BLaER1 (cell line): ENCODE measurements around the gene TGDS.

Experiments
- H3K27ac ChIP-seq: shearing (Covaris generic); formaldehyde crosslinking; 2 replicates; pipeline ENCODE4 v1.8.1; 2022
- H3K27me3 ChIP-seq: shearing (Covaris generic); formaldehyde crosslinking; 2 replicates; pipeline ENCODE4 v1.8.1; 2022
- H3K36me3 ChIP-seq: shearing (Covaris generic); formaldehyde crosslinking; 2 replicates; pipeline ENCODE4 v1.8.1; 2022
- H3K4me1 ChIP-seq: shearing (Covaris generic); formaldehyde crosslinking; 2 replicates; pipeline ENCODE4 v1.8.1; 2022
- H3K4me2 ChIP-seq: shearing (Covaris generic); formaldehyde crosslinking; 2 replicates; pipeline ENCODE4 v1.8.1; 2022
- H3K4me3 ChIP-seq: shearing (Covaris generic); formaldehyde crosslinking; 2 replicates; pipeline ENCODE4 v1.8.1; 2022
- H3K9ac ChIP-seq: shearing (Covaris generic); formaldehyde crosslinking; 2 replicates; pipeline ENCODE4 v1.8.1; 2022
- H3K9me3 ChIP-seq: shearing (Covaris generic); formaldehyde crosslinking; 2 replicates; pipeline ENCODE4 v1.8.1; 2022
- H4K20me1 ChIP-seq: shearing (Covaris generic); formaldehyde crosslinking; 2 replicates; pipeline ENCODE4 v1.8.1; 2022
- Cebpa-rat ChIP-seq: shearing (Covaris generic); IDR thresholded peaks from 2 replicates; pipeline ENCODE4 v1.8.1; 2022

TGDS gene

DNA sequence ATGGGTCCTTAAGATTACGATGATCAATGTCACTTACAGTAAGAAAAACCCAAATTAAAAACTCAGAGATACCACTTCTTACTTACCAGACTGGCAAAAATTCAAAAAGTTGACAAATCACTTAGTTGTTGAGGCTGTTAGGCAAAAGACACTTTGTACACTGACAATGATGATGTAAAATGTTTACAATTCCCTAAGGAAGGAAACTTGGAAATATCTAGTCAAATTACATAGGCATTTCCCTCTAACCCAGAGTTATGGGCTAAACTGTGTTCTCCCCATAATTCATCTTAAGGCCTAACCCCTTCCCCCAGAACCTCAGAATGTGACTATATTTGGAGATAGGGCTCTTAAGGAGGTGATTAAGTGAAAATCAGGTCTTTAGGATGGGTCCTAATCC, 12.0 kb downstream of the TGDS start:
- Histone ChIP-seq H3K9ac (no peak overlapping the region), H3K4me2 (no peak overlapping the region), H3K9me3 (peaks cover 8% of the 10 kb centered on the region; the same call in 1 of the 2 replicates), H4K20me1 (no peaks in the 10 kb centered on the region), H3K4me3 (no peak overlapping the region), H3K27ac (no peak overlapping the region), H3K36me3 (peaks cover 78% of the 10 kb centered on the region), H3K27me3 (no peaks in the 10 kb centered on the region), H3K4me1 (no peaks in the 10 kb centered on the region)
- TF ChIP-seq Cebpa-rat: no peak

DNA sequence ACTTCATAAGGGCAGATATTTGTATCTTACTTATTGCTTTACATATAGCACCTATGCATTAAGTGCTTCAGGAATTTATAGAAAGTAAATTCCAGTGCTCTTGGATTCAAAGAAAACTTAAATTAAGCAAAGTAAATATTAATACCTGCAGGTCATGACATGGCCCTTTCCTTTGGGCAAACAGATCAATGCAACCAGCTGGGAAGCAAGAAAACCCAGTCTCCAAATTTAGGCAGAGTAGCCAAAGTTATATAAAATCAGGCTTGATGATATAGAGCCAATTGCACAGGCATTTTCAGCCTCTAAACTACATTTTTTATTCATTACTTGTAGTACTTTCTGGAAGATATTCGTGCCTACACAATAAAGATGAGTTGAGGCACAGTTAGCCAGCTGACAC, 16.9 kb downstream of the TGDS start:
- H3K4me3 ChIP-seq: no peak overlapping the region
- H3K9me3 ChIP-seq: peaks cover 12% of the 10 kb centered on the region; the same call in 1 of the 2 replicates
- H4K20me1 ChIP-seq: no peaks in the 10 kb centered on the region
- no peak overlapping the region for H3K9ac ChIP-seq
- no peak overlapping the region for H3K4me2 ChIP-seq
- TF ChIP-seq Cebpa-rat: no peak
- H3K27me3 ChIP-seq: no peaks in the 10 kb centered on the region
- H3K4me1 ChIP-seq: no peaks in the 10 kb centered on the region
- H3K36me3 ChIP-seq: peaks cover 83% of the 10 kb centered on the region
- H3K27ac ChIP-seq: no peak overlapping the region

DNA sequence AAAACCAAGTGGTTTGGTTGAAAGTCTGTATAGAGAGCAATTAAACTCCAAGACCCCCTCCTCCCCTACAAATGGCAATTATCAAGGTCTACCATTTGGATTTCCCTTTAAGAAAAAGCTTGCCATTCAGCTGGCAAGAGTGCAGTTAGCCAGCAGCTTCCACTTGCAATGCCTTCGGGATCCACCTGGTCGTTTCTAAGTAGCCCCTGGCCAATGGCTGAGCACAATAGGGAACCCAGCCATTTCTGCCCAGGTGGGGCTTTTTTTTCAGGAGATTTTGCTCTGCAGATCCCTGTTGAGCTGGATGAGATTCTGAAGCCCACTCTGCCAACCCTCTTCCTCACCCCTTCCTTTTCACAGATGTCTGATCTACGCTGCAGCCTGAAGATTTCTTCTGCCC, 26.3 kb downstream of the TGDS start:
- H3K4me2 ChIP-seq: no peak overlapping the region
- no peak overlapping the region for H3K9ac ChIP-seq
- no peak for TF ChIP-seq Cebpa-rat
- H4K20me1 ChIP-seq: no peaks in the 10 kb centered on the region
- H3K4me3 ChIP-seq: no peak overlapping the region
- H3K27ac ChIP-seq: no peak overlapping the region
- H3K4me1 ChIP-seq: no peaks in the 10 kb centered on the region
- H3K36me3 ChIP-seq: peaks cover 65% of the 10 kb centered on the region
- H3K27me3 ChIP-seq: no peaks in the 10 kb centered on the region
- peaks cover 12% of the 10 kb centered on the region; the same call in 1 of the 2 replicates for H3K9me3 ChIP-seq

DNA sequence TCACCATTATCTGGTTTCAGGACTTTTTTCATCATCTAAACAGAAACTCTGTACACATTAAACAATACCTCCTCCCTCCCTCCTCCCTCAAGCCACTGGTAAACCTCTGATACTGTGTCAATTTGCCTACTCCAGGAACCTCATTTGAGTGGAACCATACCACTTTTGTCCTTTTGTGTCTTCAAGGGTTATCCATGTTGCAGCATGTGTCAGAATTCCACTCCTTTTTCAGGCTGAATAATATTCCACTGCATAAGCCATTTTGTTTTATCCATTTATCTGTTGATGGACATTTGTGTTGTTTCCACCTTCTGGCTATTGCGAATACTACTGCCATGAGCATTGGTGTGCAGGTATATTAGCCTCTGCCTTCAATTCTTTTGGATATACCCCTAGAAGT, 27.5 kb downstream of the TGDS start:
- H3K27ac ChIP-seq: no peak overlapping the region
- H3K9ac ChIP-seq: no peak overlapping the region
- no peaks in the 10 kb centered on the region for H4K20me1 ChIP-seq
- H3K36me3 ChIP-seq: peaks cover 56% of the 10 kb centered on the region
- H3K4me3 ChIP-seq: no peak overlapping the region
- peaks cover 6% of the 10 kb centered on the region; the same call in 1 of the 2 replicates for H3K9me3 ChIP-seq
- H3K27me3 ChIP-seq: no peaks in the 10 kb centered on the region
- H3K4me1 ChIP-seq: no peaks in the 10 kb centered on the region
- no peak overlapping the region for H3K4me2 ChIP-seq
- TF ChIP-seq Cebpa-rat: no peak

DNA sequence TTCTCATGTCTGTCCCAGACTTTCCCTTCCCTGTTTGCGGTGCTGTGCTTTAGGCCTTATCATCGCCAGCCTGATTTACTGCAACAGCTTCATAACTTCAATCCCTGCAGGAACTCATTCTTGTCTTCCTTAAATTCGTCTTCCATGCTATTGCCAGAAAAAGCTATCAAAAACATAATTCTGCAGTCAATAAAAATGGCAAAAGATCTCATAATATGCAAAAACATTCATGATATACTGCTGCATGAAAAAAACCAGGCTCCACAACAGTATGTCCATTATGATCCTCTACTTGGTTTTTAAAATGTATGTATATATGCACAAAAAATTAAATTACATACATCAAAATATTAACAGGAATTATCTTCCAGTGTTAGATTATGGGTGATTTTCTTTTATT, 28.4 kb downstream of the TGDS start:
- H3K36me3 ChIP-seq: peaks cover 56% of the 10 kb centered on the region
- H3K4me3 ChIP-seq: no peak overlapping the region
- no peaks in the 10 kb centered on the region for H3K4me1 ChIP-seq
- H3K9ac ChIP-seq: no peak overlapping the region
- TF ChIP-seq Cebpa-rat: no peak
- H4K20me1 ChIP-seq: no peaks in the 10 kb centered on the region
- H3K9me3 ChIP-seq: no peaks in the 10 kb centered on the region
- H3K4me2 ChIP-seq: no peak overlapping the region
- no peak overlapping the region for H3K27ac ChIP-seq
- H3K27me3 ChIP-seq: no peaks in the 10 kb centered on the region

DNA sequence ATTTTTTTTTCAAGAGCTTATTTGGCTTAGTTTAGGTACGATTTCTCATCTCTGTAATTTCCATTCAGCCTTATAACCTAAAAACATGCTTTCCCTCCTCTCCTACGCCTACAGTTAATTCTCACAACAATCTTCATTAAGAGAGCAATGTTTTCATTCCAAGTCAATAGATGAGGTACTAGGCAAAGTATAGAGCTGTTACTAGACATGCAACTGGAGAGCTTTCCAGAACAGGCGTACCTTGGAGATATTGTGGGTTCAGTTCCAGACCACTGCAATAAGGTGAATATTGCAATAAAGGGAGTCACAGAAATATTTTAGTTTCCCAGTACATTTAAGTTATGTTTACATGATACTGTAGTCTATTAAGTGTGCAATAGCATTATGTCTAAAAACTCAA, 34.8 kb downstream of the TGDS start:
- Histone ChIP-seq H3K36me3 (peaks cover 11% of the 10 kb centered on the region), H3K9me3 (peaks cover 7% of the 10 kb centered on the region; the same call in 1 of the 2 replicates), H3K9ac (no peak overlapping the region), H3K27me3 (no peaks in the 10 kb centered on the region), H3K4me1 (peaks cover 30% of the 10 kb centered on the region), H3K4me2 (no peak overlapping the region), H3K4me3 (no peak overlapping the region), H3K27ac (no peak overlapping the region), H4K20me1 (no peaks in the 10 kb centered on the region)
- TF ChIP-seq Cebpa-rat: no peak

DNA sequence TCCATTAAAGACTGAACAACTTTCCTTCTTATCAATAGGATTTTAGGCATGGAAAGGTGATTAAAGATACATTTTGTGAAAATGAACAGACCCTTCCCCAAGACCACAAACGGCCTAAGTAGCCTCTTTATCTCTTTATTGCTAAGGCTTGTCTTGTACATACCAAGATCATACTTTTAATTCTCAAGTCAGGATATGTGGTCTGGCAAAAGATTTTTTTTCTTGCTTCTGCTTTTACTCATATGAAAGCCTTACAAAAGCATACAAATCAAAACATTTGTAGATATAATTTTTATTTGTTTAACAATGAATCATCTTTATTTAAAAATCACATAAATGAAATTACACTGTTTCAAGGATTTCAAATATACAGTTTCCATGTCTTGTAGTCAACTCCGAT, 35.8 kb downstream of the TGDS start:
- Histone ChIP-seq H3K4me2 (peak overlapping the region; percentile 72), H3K4me3 (no peak overlapping the region), H4K20me1 (no peaks in the 10 kb centered on the region), H3K4me1 (peaks cover 30% of the 10 kb centered on the region), H3K9ac (no peak overlapping the region), H3K9me3 (peaks cover 7% of the 10 kb centered on the region; the same call in 1 of the 2 replicates), H3K27ac (no peak overlapping the region), H3K36me3 (peaks cover 11% of the 10 kb centered on the region), H3K27me3 (no peaks in the 10 kb centered on the region)
- no peak for TF ChIP-seq Cebpa-rat

DNA sequence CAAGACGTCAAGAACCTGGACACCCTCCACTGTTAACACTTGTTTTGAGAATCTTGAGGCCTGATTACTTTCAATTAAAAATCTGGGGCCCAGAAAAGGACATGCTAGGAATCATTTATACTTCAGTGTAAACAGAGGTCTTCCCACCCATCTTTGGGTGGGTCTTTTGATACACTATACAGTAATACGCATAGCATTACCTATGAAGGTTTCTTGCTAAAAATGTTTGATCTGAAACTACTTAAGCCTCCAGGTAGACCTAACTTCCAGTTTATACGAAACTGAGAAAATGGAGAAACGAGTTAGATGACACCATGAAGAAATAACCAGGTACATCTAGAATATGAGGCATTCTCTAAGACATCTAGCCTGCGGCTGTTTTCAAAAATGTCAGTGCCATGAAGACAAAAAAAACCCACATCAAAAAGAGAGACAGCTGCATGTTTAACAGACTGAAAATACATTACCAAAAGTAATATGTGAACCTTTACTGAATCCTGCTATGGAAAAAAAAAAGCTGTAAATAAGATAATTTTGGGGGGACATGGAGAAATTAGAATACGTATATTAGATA, 36.6 kb downstream of the TGDS start:
- no peaks in the 10 kb centered on the region for H4K20me1 ChIP-seq
- no peak for TF ChIP-seq Cebpa-rat
- no peak overlapping the region for H3K9ac ChIP-seq
- H3K4me3 ChIP-seq: 0 out of 2 replicates have a peak overlapping the region, but pooled peaks have one; percentile 20
- H3K9me3 ChIP-seq: peaks cover 7% of the 10 kb centered on the region; the same call in 1 of the 2 replicates
- peak overlapping the region; percentile 37; the same call in 1 of the 2 replicates for H3K27ac ChIP-seq
- H3K4me2 ChIP-seq: peak overlapping the region; percentile 72
- H3K36me3 ChIP-seq: peaks cover 11% of the 10 kb centered on the region
- H3K27me3 ChIP-seq: no peaks in the 10 kb centered on the region
- peaks cover 30% of the 10 kb centered on the region for H3K4me1 ChIP-seq

DNA sequence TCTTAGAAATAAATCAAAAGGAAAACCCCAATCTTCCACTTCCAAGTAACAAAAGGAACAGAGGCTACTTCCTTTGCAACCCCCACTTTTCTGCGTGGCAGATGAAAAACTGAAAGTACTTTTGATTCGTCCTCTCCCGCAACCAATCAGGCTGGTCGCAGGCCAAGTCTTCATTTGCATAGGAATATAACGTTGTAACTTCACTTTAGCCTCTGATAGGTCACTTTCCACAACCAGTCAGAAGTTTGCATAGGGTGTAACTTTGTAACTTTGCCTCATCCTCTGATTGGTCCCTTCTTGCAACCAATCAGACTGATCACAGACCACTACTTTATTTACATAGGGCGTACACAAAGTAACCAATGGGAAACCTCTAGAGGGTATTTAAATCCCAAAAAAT, 37.2 kb downstream of the TGDS start:
- H3K36me3 ChIP-seq: peaks cover 11% of the 10 kb centered on the region
- H3K4me2 ChIP-seq: peak overlapping the region; percentile 72; the same call in 1 of the 2 replicates
- H3K27ac ChIP-seq: 0 out of 2 replicates have a peak overlapping the region, but pooled peaks have one; percentile 37
- H3K9ac ChIP-seq: no peak overlapping the region
- H3K27me3 ChIP-seq: no peaks in the 10 kb centered on the region
- H3K4me3 ChIP-seq: no peak overlapping the region
- H3K9me3 ChIP-seq: peaks cover 7% of the 10 kb centered on the region; the same call in 1 of the 2 replicates
- H3K4me1 ChIP-seq: peaks cover 30% of the 10 kb centered on the region
- TF ChIP-seq Cebpa-rat: no peak
- H4K20me1 ChIP-seq: no peaks in the 10 kb centered on the region

DNA sequence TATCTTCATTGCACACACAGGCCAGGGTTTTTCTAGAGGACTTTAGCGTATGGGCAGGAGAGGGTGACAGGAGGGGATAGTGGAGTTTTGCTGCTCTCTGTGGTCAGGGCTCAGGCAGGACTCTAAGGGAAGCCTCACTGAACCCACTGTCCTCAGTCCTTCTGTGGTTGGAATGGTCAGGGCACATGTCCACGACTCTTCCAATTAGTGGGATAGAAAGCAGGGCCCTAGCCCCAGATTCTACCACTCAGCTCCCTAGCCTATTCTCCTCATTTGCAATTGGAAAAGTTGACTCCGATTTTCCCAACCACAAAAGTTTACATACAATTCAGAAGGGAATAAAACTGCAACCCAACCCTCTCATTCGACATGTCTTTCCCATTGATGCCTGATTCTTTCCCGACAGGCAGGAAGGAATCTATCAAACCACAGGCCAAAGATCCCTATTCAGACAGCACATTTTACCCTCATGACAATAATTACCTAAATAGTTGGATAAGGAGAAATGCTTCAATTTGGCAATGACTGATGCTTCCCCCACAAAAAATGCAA, 38.2 kb downstream of the TGDS start:
- Histone ChIP-seq H4K20me1 (no peaks in the 10 kb centered on the region), H3K9me3 (peaks cover 7% of the 10 kb centered on the region; the same call in 1 of the 2 replicates), H3K4me1 (peaks cover 30% of the 10 kb centered on the region), H3K36me3 (peaks cover 4% of the 10 kb centered on the region), H3K4me3 (no peak overlapping the region), H3K9ac (no peak overlapping the region), H3K4me2 (no peak overlapping the region), H3K27ac (no peak overlapping the region), H3K27me3 (no peaks in the 10 kb centered on the region)
- no peak for TF ChIP-seq Cebpa-rat
